Measurements from ENCODE around the gene RBM47.

Gene RBM47

GRCh38 chr4:40515398-40516293 lies 114.0 kb downstream of the RBM47 start:
- TF ChIP-seq CTCF (conservative IDR thresholded peaks at IDR 0.05; ENCODE audit: control insufficient read depth, insufficient read depth, low read depth, low read length), result no peak
- no peak overlapping the region for H3K4me3 ChIP-seq (ENCODE audit: control insufficient read depth, low read depth, low read length)
- DNase-seq (ENCODE audit: low read depth), result peak; percentile 51

- no peak for TF ChIP-seq CTCF (conservative IDR thresholded peaks at IDR 0.05; ENCODE audit: control insufficient read depth, insufficient read depth, low read depth, low read length)
- H3K4me3 ChIP-seq (ENCODE audit: control insufficient read depth, low read depth, low read length), result no peak overlapping the region
- no peak for DNase-seq (ENCODE audit: low read depth)
These were observed 114.6 kb downstream of the RBM47 start for GRCh38 chr4:40515037-40515397.

- no peak for DNase-seq (ENCODE audit: low read depth)
- no peak for TF ChIP-seq CTCF (conservative IDR thresholded peaks at IDR 0.05; ENCODE audit: control insufficient read depth, insufficient read depth, low read depth, low read length)
- H3K4me3 ChIP-seq (ENCODE audit: control insufficient read depth, low read depth, low read length), result no peak overlapping the region
These were observed 115.1 kb downstream of the RBM47 start for GRCh38 chr4:40514497-40514951.

GRCh38 chr4:40511036-40511614 lies 118.5 kb downstream of the RBM47 start:
- no peak overlapping the region for H3K4me3 ChIP-seq (ENCODE audit: control insufficient read depth, low read depth, low read length)
- TF ChIP-seq CTCF (conservative IDR thresholded peaks at IDR 0.05; ENCODE audit: control insufficient read depth, insufficient read depth, low read depth, low read length), result no peak
- DNase-seq (ENCODE audit: low read depth), result no peak

- TF ChIP-seq CTCF (conservative IDR thresholded peaks at IDR 0.05; ENCODE audit: control insufficient read depth, insufficient read depth, low read depth, low read length), result no peak
- no peak overlapping the region for H3K4me3 ChIP-seq (ENCODE audit: control insufficient read depth, low read depth, low read length)
- no peak for DNase-seq (ENCODE audit: low read depth)
These were observed 121.7 kb downstream of the RBM47 start for GRCh38 chr4:40507977-40508376.

GRCh38 chr4:40506492-40506891 lies 123.2 kb downstream of the RBM47 start:
- H3K4me3 ChIP-seq (ENCODE audit: control insufficient read depth, low read depth, low read length), result no peak overlapping the region
- no peak for DNase-seq (ENCODE audit: low read depth)
- TF ChIP-seq CTCF (conservative IDR thresholded peaks at IDR 0.05; ENCODE audit: control insufficient read depth, insufficient read depth, low read depth, low read length), result no peak

Data from fibroblast of mammary gland (primary cell).